Right lobe of liver (tissue), 6 donors: ENCODE measurements around the gene FGGY. TPM values are rescaled to one million over a fixed set of nuclear protein-coding genes. Genes with fewer than 3 reads are reported as not detected.
A peak's percentile ranks its signal among the peaks of the same experiment; 100 is the strongest.

Source experiments
- ATAC-seq, 4 donors: fragments of 200-7000 bp; cut with Tn5 transposase; one replicate each; pipeline ENCODE4 v1.9.1; 2020; ENCODE audit warnings: mild to moderate bottlenecking in 4 of 4, moderate library complexity in 4 of 4
- DNase-seq, 3 donors: peaks; one replicate each; pipeline ENCODE4 v3.0.0-alpha.2; 2020
- H3K27ac ChIP-seq, 3 donors: fragments of 200-600 bp; one replicate each; pipeline ENCODE4 v1.8.0; 2022
- H3K27me3 ChIP-seq, 2 donors: fragments of 200-600 bp; one replicate each; pipeline ENCODE4 v1.8.0; 2022
- H3K36me3 ChIP-seq, 4 donors: fragments of 200-600 bp; sonication (generic) in 1 of 4; one replicate each; pipeline versions ENCODE4 v1.5.1 to v1.8.0; 2017 to 2022; ENCODE audit warnings: control low read depth in 1 of 4
- H3K4me1 ChIP-seq, 4 donors: fragments of 200-600 bp; sonication (generic) in 1 of 4; one replicate each; pipeline versions ENCODE4 v1.5.1 to v1.8.0; 2017 to 2022; ENCODE audit warnings: control low read depth in 1 of 4
- H3K4me3 ChIP-seq, 3 donors: fragments of 200-600 bp; one replicate each; pipeline ENCODE4 v1.8.0; 2022
- H3K9me3 ChIP-seq, 4 donors: fragments of 200-600 bp; sonication (generic) in 1 of 4; one replicate each; pipeline versions ENCODE4 v1.5.1 to v1.8.0; 2017 to 2022; ENCODE audit warnings: control low read depth in 1 of 4
- CTCF ChIP-seq, 4 donors: fragments of 200-600 bp in 3 of 4; fragments of 450-650 bp in 1 of 4; IDR thresholded peaks; one replicate each; pipeline versions ENCODE4 v1.5.1 to v1.8.0; 2016 to 2022; ENCODE audit warnings: antibody characterized with exemption in 4 of 4, mild to moderate bottlenecking in 2 of 4
- POLR2A ChIP-seq: fragments of 450-650 bp; IDR thresholded peaks from one replicate; pipeline ENCODE4 v1.6.1; 2017; ENCODE audit warnings: antibody characterized with exemption, mild to moderate bottlenecking
- WGBS: methylation state at CpG from one replicate; pipeline ENCODE4 v1.1.6; 2018; ENCODE audit warnings: low coverage, low lambda C conversion rate; ENCODE audit not compliant: insufficient coverage; ENCODE audit errors: missing lambda C conversion rate; 5-methylcytosine and 5-hydroxymethylcytosine counted together
- intact Hi-C, 2 donors: fragments of 100-400 bp; cut with DNase I; formaldehyde crosslinking; loops; one replicate each; pipeline versions ENCODE4 v1.11.2 to v1.14.1; 2022
- total RNA-seq, 6 experiments: library from RNA; depleted of rRNA in 2 of 6; stranded (reverse); fragments of >200 nt in 2 of 6; fragmentation: NEBNext Ultra II Directional in 3 of 6; extraction: Animal tissue kit (Norgen Biotek cat#: 25700) in 3 of 6; gene quantifications; one replicate each; pipeline versions ENCODE4 v1.1.0 to v1.2.4, GENCODE V29; 2016 to 2023
- donor health status: DM: no; HTN: yes; CAD: no.
- donor health status: DM: no; HTN: no; CAD: no.
- donor health status: DM: no; HTN: no; CAD: no.
- donor health status: DM: no; HTN: yes; CAD: no.
- donor health status: DM: no; HTN: yes; CAD: no.

The FGGY gene
- total RNA-seq, 6 experiments from 2014 or later = 45.5 to 84.2 (median 58.7) TPM

GRCh38 chr1:59592924-59593323 is 296.0 kb downstream of the FGGY start:
- H3K4me1 ChIP-seq = peaks cover 0 to 19% (median 9%) of the 10 kb centered on the region in 4 donors
- no peak for DNase-seq
- intact Hi-C loops = no loop called here
- H3K27ac ChIP-seq = peak overlapping the region in 1 of 3 donors; percentile 80
- TF ChIP-seq CTCF (IDR thresholded peaks at IDR 0.05) (no peak), POLR2A (no peak)
- no peaks in the 10 kb centered on the region for H3K9me3 ChIP-seq
- 100% methylated on average over 1 of the region's 2 CpGs for WGBS
- H3K36me3 ChIP-seq = no peaks in the 10 kb centered on the region
- no peaks in the 10 kb centered on the region for H3K27me3 ChIP-seq
- no peak overlapping the region for H3K4me3 ChIP-seq
- ATAC-seq = peak in 1 of 4 donors; percentile 25

GRCh38 chr1:59593798-59594790 is 297.2 kb downstream of the FGGY start:
- H3K36me3 ChIP-seq = no peaks in the 10 kb centered on the region
- ATAC-seq (peak; percentile 70 to 90 (median 81)), DNase-seq (no peak)
- peaks cover 0 to 19% (median 9%) of the 10 kb centered on the region in 4 donors for H3K4me1 ChIP-seq
- TF ChIP-seq CTCF (IDR thresholded peaks at IDR 0.05) (no peak), POLR2A (no peak)
- H3K27ac ChIP-seq = peak overlapping the region; percentile 56 to 80 (median 69)
- intact Hi-C loops = no loop called here
- H3K9me3 ChIP-seq = no peaks in the 10 kb centered on the region
- H3K4me3 ChIP-seq = no peak overlapping the region
- no peaks in the 10 kb centered on the region for H3K27me3 ChIP-seq
- whole genome bisulfite sequencing = 25% methylated on average over 4 of the region's 5 CpGs

- DNase-seq = no peak
- no peak overlapping the region for H3K4me3 ChIP-seq
- WGBS = 32% methylated on average over 3 of the region's 3 CpGs
- no peaks in the 10 kb centered on the region for H3K9me3 ChIP-seq
- H3K27ac ChIP-seq = no peak overlapping the region
- intact Hi-C loops = no loop called here
- H3K36me3 ChIP-seq = no peaks in the 10 kb centered on the region
- TF ChIP-seq POLR2A (no peak), CTCF (IDR thresholded peaks at IDR 0.05) (no peak)
- ATAC-seq = peak in 1 of 4 donors; percentile 5
- H3K27me3 ChIP-seq = no peaks in the 10 kb centered on the region
- H3K4me1 ChIP-seq = peaks cover 0 to 19% (median 9%) of the 10 kb centered on the region in 4 donors
Measured at GRCh38 chr1:59595774-59596173, 298.9 kb downstream of the FGGY start.

GRCh38 chr1:59596432-59596831 is 299.5 kb downstream of the FGGY start:
- peak; percentile 23 to 80 (median 52) for ATAC-seq

More at GRCh38 chr1:59596432-59596831, 299.5 kb downstream of the FGGY start:
- Histone ChIP-seq H3K9me3 (no peaks in the 10 kb centered on the region), H3K4me3 (no peak overlapping the region), H3K27me3 (no peaks in the 10 kb centered on the region), H3K36me3 (no peaks in the 10 kb centered on the region), H3K4me1 (peaks cover 0 to 19% (median 9%) of the 10 kb centered on the region in 4 donors), H3K27ac (peak overlapping the region in 1 of 3 donors; percentile 4)
- TF ChIP-seq CTCF (IDR thresholded peaks at IDR 0.05) = no peak
- TF ChIP-seq POLR2A = no peak
- WGBS = 51% methylated on average over 3 of the region's 3 CpGs
- DNase-seq = peak in 1 of 3 donors; percentile 38
- intact Hi-C loops = no loop called here
